Stimulated activated CD4-positive, alpha-beta T cell treated with anti-CD3 and anti-CD28 coated beads, Interleukin-4, amount 100 ng/mL, for 48 hours (primary cell): Measurements from ENCODE around the gene HOXC9.
A peak's percentile ranks its signal among the peaks of the same experiment; 100 is the strongest.

Source experiments
- DNase-seq, 2 donors: peaks; one replicate each; pipeline ENCODE4 v3.0.0-alpha.2; 2020; ENCODE audit warnings: low read depth in 2 of 2

HOXC9 gene

DNA sequence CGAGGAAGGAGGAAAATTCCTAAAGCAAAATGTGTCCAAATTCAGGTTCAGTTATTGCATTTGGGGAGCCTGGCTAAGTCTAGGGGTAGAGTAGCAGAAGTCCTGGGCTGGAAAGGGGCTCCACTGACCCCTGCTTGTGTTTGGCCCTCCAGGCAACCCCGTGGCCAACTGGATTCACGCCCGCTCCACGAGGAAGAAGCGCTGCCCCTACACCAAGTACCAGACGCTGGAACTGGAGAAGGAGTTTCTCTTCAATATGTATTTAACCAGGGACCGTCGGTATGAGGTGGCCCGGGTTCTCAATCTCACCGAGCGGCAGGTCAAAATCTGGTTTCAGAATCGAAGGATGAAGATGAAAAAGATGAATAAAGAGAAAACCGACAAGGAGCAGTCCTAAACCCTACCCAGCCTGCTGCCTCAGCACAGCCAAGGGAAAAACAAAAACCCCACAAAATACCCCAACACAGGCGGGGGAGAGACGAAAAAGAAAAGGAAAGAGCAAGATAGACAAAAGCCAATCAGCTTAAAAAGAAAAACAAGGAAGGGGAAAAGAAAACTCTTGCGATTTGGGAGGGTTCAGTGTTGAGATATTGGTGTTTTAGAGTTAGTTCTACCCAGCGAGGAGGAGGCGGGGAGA is 2.4 kb downstream of the HOXC9 start:
- DNase-seq: no peak

- DNase-seq: no peak
Measured at GRCh38 chr12:54002915-54003389, 3.0 kb downstream of the HOXC9 start.

DNA sequence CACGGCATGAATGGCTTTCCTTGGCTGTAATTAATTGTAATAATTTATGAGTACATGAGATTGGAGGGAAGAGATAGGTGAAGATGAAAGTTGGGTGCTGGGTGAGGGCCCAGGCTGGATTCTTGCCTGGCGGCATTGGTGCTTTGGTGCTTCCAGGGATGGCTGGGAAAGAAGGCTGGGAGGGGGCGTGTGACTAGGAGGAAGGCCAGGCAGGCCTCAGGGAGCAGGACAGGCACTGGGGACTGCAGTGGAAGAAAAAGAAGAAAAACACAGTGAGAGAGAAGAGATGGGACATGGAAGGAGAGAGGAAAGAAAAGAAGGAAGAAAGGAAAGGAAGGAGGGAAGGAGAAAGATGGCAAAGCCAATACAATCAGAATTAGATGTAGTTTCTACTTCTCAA is 3.7 kb downstream of the HOXC9 start:
- no peak for DNase-seq

DNA sequence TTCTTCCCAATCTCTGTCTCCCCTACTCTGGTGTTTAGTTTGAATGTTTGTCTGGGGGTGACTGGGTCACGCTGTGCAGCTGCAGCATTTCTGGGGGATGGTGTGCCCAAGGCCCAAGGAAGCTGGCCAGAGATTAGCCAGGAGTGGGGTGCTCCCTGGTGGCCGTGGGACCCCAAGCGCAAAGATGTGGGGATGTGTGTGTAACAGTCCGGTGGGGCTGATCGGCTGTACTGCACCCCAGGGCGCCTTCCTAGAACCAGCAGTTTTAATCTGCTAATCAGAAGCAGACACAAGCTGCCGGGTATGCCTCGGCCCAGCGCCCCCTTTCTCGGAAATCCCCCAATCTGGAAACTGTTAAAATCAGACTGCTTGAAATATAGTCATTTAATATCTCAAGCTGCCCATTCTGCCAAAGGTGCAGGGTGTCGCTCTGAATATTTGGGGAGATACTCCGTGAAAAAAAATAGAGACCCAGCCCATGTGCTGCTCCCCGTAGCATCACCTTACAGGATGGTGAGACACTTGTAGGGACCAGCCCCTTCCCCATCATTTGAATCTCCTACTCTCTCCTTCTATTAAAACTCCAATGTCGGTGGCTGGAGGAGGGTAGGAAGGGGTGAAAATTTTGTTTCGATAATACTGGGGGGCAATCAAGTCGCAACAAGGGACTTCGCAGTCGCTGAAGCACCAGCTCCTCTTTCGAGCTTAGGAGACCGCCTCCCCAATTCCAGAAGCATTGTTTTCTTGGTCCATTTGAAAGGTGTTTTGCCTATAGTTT is 4.3 kb downstream of the HOXC9 start:
- no peak for DNase-seq

- no peak for DNase-seq
Measured at GRCh38 chr12:54004841-54005530, 5.0 kb downstream of the HOXC9 start.

GRCh38 chr12:54005531-54005852 is 5.5 kb downstream of the HOXC9 start:
- no peak for DNase-seq

DNA sequence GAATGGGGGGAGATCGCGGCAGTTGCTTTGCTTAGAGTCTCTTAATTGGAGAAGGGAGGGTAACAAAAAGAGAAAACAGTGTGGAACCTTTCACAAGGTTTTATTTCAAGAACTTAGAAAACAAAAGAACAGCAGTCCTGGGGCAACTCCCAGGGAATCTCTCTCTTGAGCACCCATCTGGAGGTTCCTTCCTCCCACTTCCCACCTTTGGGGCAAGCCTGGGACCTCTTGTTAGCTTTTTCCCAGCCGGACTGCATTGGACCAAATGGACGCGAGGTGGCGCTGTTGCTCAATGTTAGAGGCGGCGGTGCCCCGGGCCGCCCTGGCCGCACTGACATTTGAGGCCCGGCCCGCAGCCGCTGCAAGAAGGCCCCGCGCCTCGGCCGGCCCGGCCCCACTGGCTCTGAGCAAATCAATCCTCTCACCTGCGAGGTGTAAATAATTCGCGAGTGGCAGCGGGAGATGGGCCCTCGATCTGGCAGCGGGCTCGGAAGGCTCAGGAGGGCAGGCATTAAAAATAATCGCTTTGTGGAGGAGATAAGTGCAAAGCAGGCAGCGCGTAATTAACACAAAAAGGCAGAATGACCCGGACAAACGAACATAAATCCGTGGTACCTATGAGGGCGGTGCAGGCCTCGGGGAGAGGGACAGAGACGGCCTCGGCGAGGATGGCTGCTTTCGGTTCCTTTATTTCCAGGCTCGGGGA is 6.0 kb downstream of the HOXC9 start:
- DNase-seq: peak; percentile 71 to 86

DNA sequence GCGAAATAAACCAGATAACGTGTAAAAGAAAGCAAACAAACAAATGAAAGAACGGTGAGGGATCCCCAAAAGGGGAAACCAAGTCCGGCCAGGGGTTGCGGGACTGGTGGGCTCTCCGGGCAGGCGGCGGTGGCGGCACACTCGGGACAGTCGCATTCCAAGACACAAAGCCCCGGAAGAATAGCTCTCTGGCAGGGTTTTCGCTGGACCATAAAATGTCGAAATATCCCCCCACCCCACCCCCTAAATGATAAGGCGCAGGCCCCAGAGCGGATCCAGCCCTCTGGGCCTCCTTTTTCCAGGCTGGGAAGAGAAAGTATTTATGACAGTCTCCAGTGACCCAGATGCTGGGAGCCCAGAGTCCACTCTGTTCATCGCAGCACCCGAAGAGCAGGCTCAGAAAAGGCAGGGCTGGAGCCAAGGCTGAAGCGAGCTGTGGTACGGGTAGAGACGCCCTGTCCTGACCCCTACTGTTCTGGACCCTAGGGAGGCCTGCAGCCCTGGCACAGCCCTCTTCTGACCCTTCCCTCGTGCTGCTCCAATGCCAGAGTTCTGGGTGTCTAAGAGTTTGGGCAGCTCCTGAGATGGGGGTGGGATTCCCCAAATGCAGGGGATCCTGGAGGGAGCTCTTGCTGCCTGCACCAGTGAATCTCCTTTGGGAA is 6.7 kb downstream of the HOXC9 start:
- no peak for DNase-seq

- DNase-seq: no peak
Measured at GRCh38 chr12:54007538-54008259, 7.7 kb downstream of the HOXC9 start.

DNA sequence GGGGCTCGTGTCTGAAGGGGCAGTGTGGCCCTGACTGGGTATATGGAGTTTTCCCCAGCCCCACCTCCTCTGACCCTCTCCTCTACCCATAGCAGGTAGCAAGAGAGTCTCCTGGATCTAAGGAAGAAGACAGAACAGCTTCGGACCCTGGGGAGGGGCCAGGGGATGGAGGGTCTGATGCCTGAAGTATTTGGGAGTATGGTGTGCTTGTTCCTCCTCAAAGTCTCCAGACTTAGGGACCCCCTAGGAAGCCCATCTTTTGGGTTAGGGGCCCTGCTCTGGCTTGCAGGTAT is 8.2 kb downstream of the HOXC9 start:
- no peak for DNase-seq

GRCh38 chr12:54009171-54010052 is 9.5 kb downstream of the HOXC9 start:
- no peak for DNase-seq

GRCh38 chr12:54010053-54010971 is 10.4 kb downstream of the HOXC9 start:
- no peak for DNase-seq

GRCh38 chr12:54010972-54011664 is 11.2 kb downstream of the HOXC9 start:
- DNase-seq: no peak

GRCh38 chr12:54011665-54012532 is 11.9 kb downstream of the HOXC9 start:
- DNase-seq: no peak

DNA sequence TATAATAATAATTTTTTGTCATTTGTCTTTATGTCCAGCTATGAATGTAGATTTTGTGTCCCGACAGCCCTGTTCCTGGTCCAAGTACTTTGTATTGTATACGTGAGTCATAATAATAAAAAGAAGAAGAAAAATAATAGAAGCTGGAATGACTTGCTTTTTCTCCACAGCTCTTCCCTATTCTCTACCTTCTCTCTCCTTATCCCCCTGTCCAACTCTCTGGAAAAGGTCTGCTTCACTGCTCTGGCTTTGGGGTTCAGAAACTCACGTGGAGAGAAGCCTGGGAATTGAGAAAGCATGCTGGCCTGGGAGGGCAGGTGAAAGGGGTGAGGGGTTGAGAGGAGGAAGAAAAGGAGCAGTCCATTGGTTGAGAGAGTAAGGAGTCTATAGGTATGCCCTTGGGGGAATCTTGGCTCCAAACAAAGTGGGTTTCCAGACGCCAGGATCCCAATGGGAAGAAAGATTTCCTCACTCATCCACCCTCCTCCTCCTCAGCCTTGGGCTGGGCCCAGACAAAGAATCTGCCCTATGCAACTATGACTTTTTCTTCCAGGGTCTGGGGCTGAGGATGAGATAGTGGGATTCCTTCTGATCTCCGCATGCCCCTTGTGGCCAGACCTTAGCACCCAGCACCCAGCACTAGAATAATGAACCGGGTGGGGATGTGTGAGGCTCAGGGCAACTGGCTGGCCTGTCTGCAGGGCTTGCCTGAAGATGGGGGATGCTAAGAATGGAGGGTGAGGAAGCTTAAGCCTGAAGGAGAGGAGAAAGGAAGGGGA is 12.9 kb downstream of the HOXC9 start:
- no peak for DNase-seq

DNA sequence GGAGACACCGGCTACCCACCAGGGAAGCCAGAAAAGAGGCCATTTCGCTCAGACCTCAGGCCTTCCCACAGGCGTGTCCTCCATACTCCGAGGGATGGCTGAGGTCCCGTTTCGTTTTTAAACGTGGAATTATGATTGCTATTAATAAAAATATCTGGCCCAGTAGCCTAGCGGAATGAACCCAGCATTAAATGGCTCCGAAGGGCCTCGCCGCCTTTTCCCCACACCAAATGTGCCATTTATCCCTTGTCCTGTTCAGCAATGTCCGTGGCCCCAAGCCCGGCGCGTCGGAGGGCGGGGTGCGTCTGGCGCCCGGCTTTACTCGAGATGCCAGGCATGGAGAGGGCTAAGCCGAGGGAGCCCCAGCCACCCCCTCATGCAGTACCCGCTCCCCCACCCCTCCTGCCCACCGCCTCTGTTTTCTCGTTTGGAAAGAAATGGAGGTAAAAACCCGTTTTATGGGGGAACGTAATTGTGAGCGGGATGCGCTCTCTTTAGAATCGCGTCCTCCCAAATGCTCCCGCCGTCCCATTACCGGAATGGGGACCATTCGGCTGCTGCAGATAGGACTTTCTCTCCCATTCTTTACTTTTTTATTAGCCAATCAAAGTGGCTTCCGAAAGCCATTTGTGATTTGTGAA is 14.5 kb downstream of the HOXC9 start:
- no peak for DNase-seq
